ENCODE results near the gene EVX1. TPM values are rescaled to one million over a fixed set of nuclear protein-coding genes. Genes with fewer than 3 reads are reported as not detected.

Gene EVX1
- 5.6 TPM for total RNA-seq

- no peak for DNase-seq (ENCODE audit: low spot score)
Measured at GRCh38 chr7:27242555-27243339, at the start of gene EVX1. EVX1 (plus strand) TSS chr7:27242802; CDS start chr7:27243031, 229 bp downstream.

- peak; percentile 42 for DNase-seq (ENCODE audit: low spot score)
Measured at GRCh38 chr7:27193335-27194001, 49.1 kb upstream of the EVX1 start.

- DNase-seq (ENCODE audit: low spot score), result no peak
Measured at GRCh38 chr7:27194002-27194352, 48.6 kb upstream of the EVX1 start.

GRCh38 chr7:27194686-27195379 is 47.8 kb upstream of the EVX1 start:
- peak; percentile 45 for DNase-seq (ENCODE audit: low spot score)

GRCh38 chr7:27196287-27196767 is 46.3 kb upstream of the EVX1 start:
- DNase-seq (ENCODE audit: low spot score), result peak; percentile 91

GRCh38 chr7:27197137-27198042 is 45.2 kb upstream of the EVX1 start:
- no peak for DNase-seq (ENCODE audit: low spot score)

- DNase-seq (ENCODE audit: low spot score), result no peak
Measured at GRCh38 chr7:27198138-27198841, 44.3 kb upstream of the EVX1 start.

GRCh38 chr7:27198871-27199801 is 43.5 kb upstream of the EVX1 start:
- no peak for DNase-seq (ENCODE audit: low spot score)

- peak; percentile 75 for DNase-seq (ENCODE audit: low spot score)
Measured at GRCh38 chr7:27199849-27200760, 42.5 kb upstream of the EVX1 start, which contains the start of gene HOXA13. HOXA13 (minus strand) TSS chr7:27200091; CDS start chr7:27200077, 14 bp downstream.

GRCh38 chr7:27200761-27201579 is 41.6 kb upstream of the EVX1 start:
- DNase-seq (ENCODE audit: low spot score), result no peak

- DNase-seq (ENCODE audit: low spot score), result no peak
Measured at GRCh38 chr7:27201580-27202017, 41.0 kb upstream of the EVX1 start.

GRCh38 chr7:27202018-27202861 is 40.4 kb upstream of the EVX1 start:
- DNase-seq (ENCODE audit: low spot score), result no peak

GRCh38 chr7:27202862-27203134 is 39.8 kb upstream of the EVX1 start:
- no peak for DNase-seq (ENCODE audit: low spot score)

GRCh38 chr7:27203365-27203953 is 39.1 kb upstream of the EVX1 start:
- no peak for DNase-seq (ENCODE audit: low spot score)

GRCh38 chr7:27203964-27204594 is 38.5 kb upstream of the EVX1 start:
- DNase-seq (ENCODE audit: low spot score), result no peak

- peak; percentile 50 for DNase-seq (ENCODE audit: low spot score)
Measured at GRCh38 chr7:27204851-27205322, 37.7 kb upstream of the EVX1 start.

Data from ureter (tissue), 1 donor.